Neuron (in vitro differentiated cells): Measurements from ENCODE around the gene PAX3.
A peak's percentile ranks its signal among the peaks of the same experiment; 100 is the strongest.

Experiments
- H2AFZ ChIP-seq: one replicate; pipeline ENCODE4 v1.6.1; 2013; ENCODE audit warnings: low read depth, mild to moderate bottlenecking, inconsistent platforms, low read length, moderate library complexity
- H3K27me3 ChIP-seq: one replicate; pipeline ENCODE4 v1.6.1; 2013; ENCODE audit warnings: low read length; ENCODE audit not compliant: insufficient read depth
- H3K36me3 ChIP-seq: one replicate; pipeline ENCODE4 v1.6.1; 2013; ENCODE audit warnings: low read length; ENCODE audit not compliant: insufficient read depth
- H3K4me1 ChIP-seq: one replicate; pipeline ENCODE4 v1.6.1; 2013; ENCODE audit warnings: low read length; ENCODE audit not compliant: insufficient read depth
- H3K4me3 ChIP-seq: 2 replicates; pipeline ENCODE4 v1.5.1; 2013; ENCODE audit warnings: mild to moderate bottlenecking, low read length, moderate library complexity
- H3K9me3 ChIP-seq: one replicate; pipeline ENCODE4 v1.6.1; 2013; ENCODE audit warnings: low read length

Gene PAX3

DNA sequence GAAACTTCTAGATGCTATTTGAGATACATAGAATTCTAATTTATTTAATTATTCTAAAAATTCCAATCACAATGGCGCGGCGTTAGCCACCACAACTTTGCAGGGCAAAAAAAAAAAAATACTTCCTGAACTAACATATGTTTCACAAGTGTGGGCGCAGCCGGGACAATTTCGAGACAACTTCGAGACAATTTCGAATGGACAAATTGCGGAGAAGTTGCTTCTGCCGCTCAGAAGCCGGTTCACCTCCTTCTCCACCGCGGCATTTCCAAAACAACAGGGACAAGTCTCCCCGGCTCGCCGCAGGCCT, 842 bp downstream of the PAX3 start:
- Histone ChIP-seq H3K9me3 (peaks cover 18% of the 10 kb centered on the region), H3K27me3 (peaks cover 77% of the 10 kb centered on the region), H3K36me3 (peaks cover 16% of the 10 kb centered on the region), H2AFZ (peak overlapping the region; percentile 58), H3K4me3 (peak overlapping the region; percentile 57), H3K4me1 (peaks cover 42% of the 10 kb centered on the region)

DNA sequence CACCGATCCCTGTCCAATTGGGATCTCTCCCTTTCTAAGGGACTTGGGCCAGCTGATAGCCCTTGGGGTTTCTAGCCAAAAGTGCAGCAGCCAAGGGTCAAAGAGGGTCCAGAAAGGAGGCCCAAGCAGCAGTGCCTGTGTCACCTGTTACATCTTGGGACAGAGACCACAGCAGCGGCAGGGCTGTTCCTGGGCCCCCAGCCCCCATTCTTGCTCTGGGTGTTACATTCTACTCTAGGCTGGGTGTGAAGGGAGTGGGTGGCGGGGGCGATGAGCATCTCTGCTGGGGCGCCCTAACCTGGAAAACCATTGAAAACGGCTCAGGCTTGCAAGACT, 1.2 kb downstream of the PAX3 start:
- Histone ChIP-seq H2AFZ (no peak overlapping the region), H3K4me3 (peak overlapping the region; percentile 57), H3K4me1 (peaks cover 46% of the 10 kb centered on the region), H3K9me3 (peaks cover 14% of the 10 kb centered on the region), H3K27me3 (peaks cover 73% of the 10 kb centered on the region), H3K36me3 (peaks cover 16% of the 10 kb centered on the region)

- H3K36me3 ChIP-seq: peaks cover 16% of the 10 kb centered on the region
- H3K4me3 ChIP-seq: peak overlapping the region; percentile 57
- H3K27me3 ChIP-seq: peaks cover 68% of the 10 kb centered on the region
- no peak overlapping the region for H2AFZ ChIP-seq
- H3K9me3 ChIP-seq: peaks cover 9% of the 10 kb centered on the region
- H3K4me1 ChIP-seq: peaks cover 51% of the 10 kb centered on the region
Measured at GRCh38 chr2:222296911-222297599, 1.7 kb downstream of the PAX3 start.

- Histone ChIP-seq H3K9me3 (peaks cover 7% of the 10 kb centered on the region), H3K4me1 (peaks cover 58% of the 10 kb centered on the region), H3K4me3 (peak overlapping the region; percentile 57)
Measured at GRCh38 chr2:222296311-222296741, 2.5 kb downstream of the PAX3 start.

GRCh38 chr2:222295368-222296062, 3.3 kb downstream of the PAX3 start:
- Histone ChIP-seq H3K4me1 (peaks cover 57% of the 10 kb centered on the region), H3K36me3 (peaks cover 16% of the 10 kb centered on the region), H3K27me3 (peaks cover 52% of the 10 kb centered on the region), H3K9me3 (peaks cover 7% of the 10 kb centered on the region), H2AFZ (no peak overlapping the region), H3K4me3 (peak overlapping the region; percentile 57)

More at GRCh38 chr2:222296311-222296741, 2.5 kb downstream of the PAX3 start:
- H3K36me3 ChIP-seq: peaks cover 16% of the 10 kb centered on the region
- H2AFZ ChIP-seq: no peak overlapping the region
- peaks cover 61% of the 10 kb centered on the region for H3K27me3 ChIP-seq

DNA sequence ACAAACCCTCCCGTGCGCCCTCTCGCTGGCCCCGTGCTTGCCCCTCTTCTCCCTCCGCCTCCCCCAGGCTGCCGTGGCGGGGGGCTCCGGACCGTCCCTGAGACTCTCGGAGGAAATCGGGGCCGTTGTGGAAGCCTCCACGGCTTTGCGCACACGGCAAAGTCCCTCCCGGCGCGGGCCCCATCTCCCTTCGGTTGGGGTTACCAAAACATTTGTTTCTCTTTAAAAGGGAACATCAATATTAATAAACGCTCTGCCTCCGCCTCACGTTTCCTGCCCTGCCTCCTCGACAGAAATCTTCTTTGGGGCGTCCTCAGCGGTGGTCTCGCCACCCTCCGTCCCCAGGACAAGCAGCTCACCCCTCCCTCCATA, 3.8 kb downstream of the PAX3 start:
- H3K4me1 ChIP-seq: peaks cover 57% of the 10 kb centered on the region
- no peak overlapping the region for H2AFZ ChIP-seq
- H3K36me3 ChIP-seq: peaks cover 16% of the 10 kb centered on the region
- H3K4me3 ChIP-seq: peak overlapping the region; percentile 57
- peaks cover 47% of the 10 kb centered on the region for H3K27me3 ChIP-seq
- H3K9me3 ChIP-seq: peaks cover 7% of the 10 kb centered on the region

DNA sequence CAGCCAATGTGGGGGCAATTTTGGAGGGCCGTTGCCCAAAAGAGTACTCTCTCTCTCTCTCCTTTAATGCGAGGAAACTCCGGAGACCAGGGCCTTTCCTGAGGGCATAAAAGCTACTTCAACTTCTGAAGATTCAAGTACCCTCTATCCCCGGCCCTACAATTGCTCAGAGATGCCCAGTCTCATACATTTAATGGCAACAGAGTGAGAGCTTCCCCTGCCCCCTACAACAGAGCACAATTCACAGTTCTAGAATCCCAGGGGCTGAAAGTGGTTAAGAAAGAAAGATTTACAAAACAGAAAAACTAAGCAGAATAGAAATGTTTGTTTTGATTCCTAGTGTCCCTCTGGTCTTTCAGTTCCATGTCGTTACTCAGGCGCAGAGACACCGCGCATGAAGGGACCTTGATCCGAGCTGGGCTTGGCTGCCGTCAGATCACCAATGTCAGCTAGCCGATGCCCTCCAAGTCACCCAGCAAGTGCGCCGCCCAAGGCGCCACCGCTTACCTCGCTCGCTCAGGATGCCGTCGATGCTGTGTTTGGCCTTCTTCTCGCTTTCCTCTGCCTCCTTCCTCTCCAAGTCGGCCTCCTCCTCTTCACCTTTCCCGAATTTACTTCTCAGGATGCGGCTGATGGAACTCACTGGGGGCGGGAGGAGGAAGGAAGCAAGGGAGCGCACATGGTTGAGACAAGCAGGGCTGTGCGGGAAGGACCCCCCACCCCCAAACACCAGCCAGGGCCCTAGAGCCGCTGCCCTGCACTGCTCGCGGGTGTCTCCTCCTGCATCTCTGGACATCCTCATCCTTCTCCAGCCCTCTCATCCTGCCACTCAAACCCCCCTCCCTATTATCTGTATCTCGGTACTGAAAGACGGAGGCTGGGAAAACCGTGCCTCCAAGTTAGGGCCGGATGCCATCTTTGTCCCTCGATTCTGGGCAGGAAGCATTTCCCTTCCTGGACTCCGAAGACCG, 4.9 kb downstream of the PAX3 start:
- peaks cover 16% of the 10 kb centered on the region for H3K36me3 ChIP-seq
- peaks cover 60% of the 10 kb centered on the region for H3K4me1 ChIP-seq
- H3K4me3 ChIP-seq: peak overlapping the region; percentile 35
- peaks cover 45% of the 10 kb centered on the region for H3K27me3 ChIP-seq
- H3K9me3 ChIP-seq: peaks cover 7% of the 10 kb centered on the region
- H2AFZ ChIP-seq: no peak overlapping the region

DNA sequence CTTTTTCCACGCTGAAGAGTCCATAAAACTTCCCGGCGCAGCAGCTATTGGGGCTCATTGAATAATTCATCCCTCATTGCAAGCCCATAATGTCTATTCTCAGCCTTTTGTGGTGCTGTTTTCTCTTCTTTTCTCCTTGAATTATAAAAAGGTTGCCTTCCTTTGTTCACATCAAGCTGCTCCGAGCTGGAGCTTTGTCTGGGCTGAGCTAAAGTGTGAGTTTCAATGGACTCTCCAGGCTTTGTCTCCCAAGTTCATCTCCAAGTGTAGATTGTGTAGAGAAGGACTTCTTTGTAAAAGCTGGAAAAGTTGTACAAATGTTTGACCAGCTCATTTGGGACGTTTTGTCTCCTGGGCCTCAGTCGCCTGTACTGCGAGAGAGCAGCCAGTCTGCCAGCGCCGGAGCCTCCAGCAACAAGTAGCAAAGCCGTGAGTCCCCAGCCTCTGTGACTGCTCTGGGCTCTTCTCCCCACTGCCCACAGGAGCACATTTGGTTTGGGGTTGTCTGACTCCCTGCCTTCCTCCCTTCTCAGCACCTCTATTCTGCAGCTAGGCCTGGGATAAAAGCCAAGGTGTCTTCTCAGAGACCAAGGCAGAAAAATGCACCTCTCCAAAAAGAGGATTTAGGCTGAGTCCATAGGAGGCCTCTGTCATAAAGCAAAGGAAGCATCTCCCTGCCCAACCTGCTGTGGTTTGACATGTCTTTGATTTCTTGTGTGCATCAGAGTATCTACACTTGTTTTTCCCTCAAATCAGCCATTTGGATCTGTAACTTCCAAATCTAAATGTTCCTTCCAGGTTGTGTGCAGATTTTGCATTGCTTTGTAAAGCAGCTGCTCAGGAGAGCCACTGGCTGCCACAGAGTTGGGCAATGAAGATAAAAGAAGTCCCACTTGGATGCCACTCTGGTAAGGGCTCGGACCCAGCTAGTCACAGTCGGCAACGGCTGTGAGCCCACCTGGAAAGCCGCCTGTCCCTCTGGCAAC, 6.4 kb downstream of the PAX3 start:
- peaks cover 19% of the 10 kb centered on the region for H3K36me3 ChIP-seq
- H3K27me3 ChIP-seq: peaks cover 42% of the 10 kb centered on the region
- H3K9me3 ChIP-seq: peaks cover 7% of the 10 kb centered on the region
- no peak overlapping the region for H2AFZ ChIP-seq
- peak overlapping the region; percentile 35 for H3K4me3 ChIP-seq
- H3K4me1 ChIP-seq: peaks cover 61% of the 10 kb centered on the region

GRCh38 chr2:222291485-222291841, 7.3 kb downstream of the PAX3 start:
- H3K4me3 ChIP-seq: peak overlapping the region; percentile 35
- H3K9me3 ChIP-seq: peaks cover 7% of the 10 kb centered on the region
- peaks cover 22% of the 10 kb centered on the region for H3K36me3 ChIP-seq
- peak overlapping the region; percentile 68 for H2AFZ ChIP-seq
- peaks cover 60% of the 10 kb centered on the region for H3K4me1 ChIP-seq
- H3K27me3 ChIP-seq: peaks cover 38% of the 10 kb centered on the region

GRCh38 chr2:222290736-222291484, 7.9 kb downstream of the PAX3 start:
- Histone ChIP-seq H3K4me1 (peaks cover 57% of the 10 kb centered on the region), H2AFZ (peak overlapping the region; percentile 68), H3K9me3 (peaks cover 7% of the 10 kb centered on the region), H3K27me3 (peaks cover 37% of the 10 kb centered on the region), H3K36me3 (peaks cover 27% of the 10 kb centered on the region), H3K4me3 (peak overlapping the region; percentile 35)

DNA sequence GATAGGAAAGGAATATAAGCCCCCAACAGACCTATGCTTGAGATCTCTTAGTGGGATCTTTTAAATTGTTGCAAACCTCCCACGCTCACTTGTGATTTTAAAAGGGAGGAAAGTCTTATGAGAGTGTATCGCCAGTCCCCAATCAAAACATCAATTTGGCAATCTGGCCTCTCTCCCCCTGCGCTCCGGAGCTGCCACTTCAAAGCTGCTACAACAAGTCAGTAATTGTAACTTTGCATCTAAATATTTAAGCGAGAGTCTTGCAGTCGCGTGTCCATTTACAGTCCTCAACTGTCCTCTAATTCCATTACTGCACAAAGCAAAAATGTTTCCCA, 8.4 kb downstream of the PAX3 start:
- Histone ChIP-seq H3K4me3 (peak overlapping the region; percentile 35), H3K27me3 (peaks cover 32% of the 10 kb centered on the region), H3K9me3 (peaks cover 5% of the 10 kb centered on the region), H3K4me1 (peaks cover 57% of the 10 kb centered on the region), H3K36me3 (peaks cover 24% of the 10 kb centered on the region), H2AFZ (peak overlapping the region; percentile 68)
